Measurements from ENCODE around the gene CCDC169.

The CCDC169 gene

DNA sequence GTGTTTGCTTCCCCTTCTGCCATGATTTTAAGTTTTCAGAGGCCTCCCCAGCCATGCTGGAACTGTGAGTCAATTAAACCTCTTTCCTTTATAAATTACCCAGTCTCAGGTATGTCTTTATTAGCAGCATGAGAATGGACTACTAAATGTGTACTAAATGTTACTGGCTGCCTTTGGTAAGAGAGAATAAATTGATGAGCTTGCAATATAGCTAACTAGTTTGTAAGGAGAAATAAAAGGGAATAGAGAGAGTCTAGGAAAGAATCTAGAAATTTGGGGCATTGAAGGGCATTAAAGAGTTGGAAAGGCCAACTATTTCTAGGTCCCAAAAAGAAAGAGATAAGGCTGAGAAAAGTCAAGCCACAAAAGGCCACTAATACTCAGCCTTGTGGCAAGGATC, 77.7 kb downstream of the CCDC169 start:
- no peak for DNase-seq (ENCODE audit: low read depth)
- Histone ChIP-seq H3K4me3 (ENCODE audit: low read length) (no peak overlapping the region), H3K36me3 (ENCODE audit: control insufficient read depth, insufficient read depth, low read length, severe bottlenecking) (no peaks in the 10 kb centered on the region), H3K9ac (ENCODE audit: low read length) (no peak overlapping the region), H3K4me1 (ENCODE audit: control insufficient read depth, insufficient read depth, low read length) (no peaks in the 10 kb centered on the region), H3K27me3 (replicated peaks; ENCODE audit: control insufficient read depth, insufficient read depth, low read length) (no peaks in the 10 kb centered on the region), H3K9me3 (ENCODE audit: control insufficient read depth, low read length) (peaks cover 9% of the 10 kb centered on the region)

DNA sequence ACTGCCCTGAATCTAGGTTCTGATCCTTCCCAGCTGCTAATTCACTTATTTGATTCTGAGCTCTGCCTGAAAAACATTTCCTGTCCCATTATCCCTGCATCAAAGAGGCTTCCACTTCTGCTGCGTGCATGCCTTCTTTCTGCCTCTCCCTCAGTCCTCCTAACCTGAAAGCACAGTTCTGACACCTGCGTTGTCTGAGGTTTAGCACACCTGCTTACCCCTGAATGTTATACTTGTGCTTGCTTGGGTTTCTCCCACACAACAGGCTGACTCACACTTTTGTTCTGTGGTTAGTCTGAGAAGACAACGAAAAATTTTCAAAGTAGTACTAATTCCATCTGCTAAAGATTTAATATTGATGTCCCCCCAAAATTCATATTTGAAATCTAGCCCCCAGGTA, 80.2 kb downstream of the CCDC169 start:
- Histone ChIP-seq H3K36me3 (ENCODE audit: control insufficient read depth, insufficient read depth, low read length, severe bottlenecking) (no peaks in the 10 kb centered on the region), H3K4me1 (ENCODE audit: control insufficient read depth, insufficient read depth, low read length) (peaks cover 10% of the 10 kb centered on the region)

DNA sequence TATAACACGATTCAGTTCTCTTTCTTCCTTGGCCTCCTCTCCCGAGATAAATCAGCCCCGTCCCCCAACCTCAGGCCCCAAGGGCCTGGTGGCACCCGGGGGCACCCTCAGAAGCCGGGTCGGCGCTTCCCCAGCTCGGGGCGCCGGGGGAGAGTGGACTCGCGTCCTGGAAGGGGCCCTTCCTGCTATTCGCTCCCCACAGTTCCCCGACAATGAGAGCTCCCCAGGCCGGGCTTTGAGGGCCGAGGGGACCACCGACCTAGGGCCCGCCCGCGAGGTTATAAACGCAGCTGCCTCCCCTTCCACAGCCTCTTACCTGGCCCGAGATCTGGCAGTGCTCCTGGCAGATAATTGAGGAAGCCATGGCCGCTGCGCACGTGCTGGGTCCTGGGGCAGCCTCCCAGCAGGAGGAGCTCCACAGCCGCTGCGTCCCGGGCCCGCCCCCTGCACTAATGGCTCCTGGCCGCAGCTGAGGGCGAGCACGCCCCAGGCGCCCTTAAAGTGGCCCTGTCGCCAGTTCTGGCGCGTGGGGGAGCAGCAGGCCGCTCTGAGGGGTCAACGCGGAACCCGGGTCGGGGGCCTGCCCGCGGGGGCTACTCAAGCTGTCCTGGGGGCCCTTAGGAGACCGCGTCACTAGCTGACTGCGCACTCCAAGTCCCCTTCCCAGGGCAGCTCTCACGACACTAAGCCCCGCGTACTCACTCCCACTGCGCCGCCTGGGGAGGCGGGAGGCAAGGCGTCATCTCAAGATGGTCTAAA, 83.3 kb downstream of the CCDC169 start, which contains the start of gene SOHLH2:
TSS of gene SOHLH2 (minus strand) at position 394 of the 759 bp plus-strand sequence. CDS start at position 364, 30 bp downstream.
- Histone ChIP-seq H3K4me1 (ENCODE audit: control insufficient read depth, insufficient read depth, low read length) (peaks cover 10% of the 10 kb centered on the region), H3K9ac (ENCODE audit: low read length) (no peak within 1 kb of the TSS), H3K36me3 (ENCODE audit: control insufficient read depth, insufficient read depth, low read length, severe bottlenecking) (no peaks in the 10 kb centered on the region), H3K9me3 (ENCODE audit: control insufficient read depth, low read length) (no peaks in the 10 kb centered on the region), H3K27me3 (replicated peaks; ENCODE audit: control insufficient read depth, insufficient read depth, low read length) (no peaks in the 10 kb centered on the region), H3K4me3 (ENCODE audit: low read length) (no peak within 1 kb of the TSS)
- no peak for DNase-seq (ENCODE audit: low read depth)

More for the DNA sequence above, 80.2 kb downstream of the CCDC169 start:
- H3K4me3 ChIP-seq (ENCODE audit: low read length) = no peak overlapping the region
- no peaks in the 10 kb centered on the region for H3K27me3 ChIP-seq (replicated peaks; ENCODE audit: control insufficient read depth, insufficient read depth, low read length)
- H3K9ac ChIP-seq (ENCODE audit: low read length) = no peak overlapping the region
- H3K9me3 ChIP-seq (ENCODE audit: control insufficient read depth, low read length) = no peaks in the 10 kb centered on the region
- no peak for DNase-seq (ENCODE audit: low read depth)

DNA sequence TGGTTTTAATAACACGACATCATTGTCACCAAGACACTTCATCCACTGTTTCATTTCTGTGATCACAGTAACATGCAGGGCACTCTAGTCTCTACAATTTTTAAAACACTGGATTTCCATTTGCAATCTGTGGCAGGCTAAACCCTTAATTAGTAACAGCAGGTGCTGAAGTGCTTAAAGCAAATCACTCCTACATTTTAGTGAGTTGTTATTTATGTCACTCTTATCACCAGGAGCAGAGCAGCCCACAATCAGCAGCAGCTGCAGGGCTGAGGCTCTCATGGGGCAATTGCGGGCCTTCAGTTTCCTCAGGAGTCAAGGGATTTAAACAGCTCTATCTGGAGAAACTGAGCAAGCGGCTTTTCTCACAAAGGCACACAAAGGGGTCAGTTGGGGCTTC, 84.8 kb downstream of the CCDC169 start:
- no peak overlapping the region for H3K4me3 ChIP-seq (ENCODE audit: low read length)
- H3K9me3 ChIP-seq (ENCODE audit: control insufficient read depth, low read length) = no peaks in the 10 kb centered on the region
- peaks cover 10% of the 10 kb centered on the region for H3K4me1 ChIP-seq (ENCODE audit: control insufficient read depth, insufficient read depth, low read length)
- no peaks in the 10 kb centered on the region for H3K36me3 ChIP-seq (ENCODE audit: control insufficient read depth, insufficient read depth, low read length, severe bottlenecking)
- no peak for DNase-seq (ENCODE audit: low read depth)
- H3K9ac ChIP-seq (ENCODE audit: low read length) = no peak overlapping the region
- H3K27me3 ChIP-seq (replicated peaks; ENCODE audit: control insufficient read depth, insufficient read depth, low read length) = no peaks in the 10 kb centered on the region

DNA sequence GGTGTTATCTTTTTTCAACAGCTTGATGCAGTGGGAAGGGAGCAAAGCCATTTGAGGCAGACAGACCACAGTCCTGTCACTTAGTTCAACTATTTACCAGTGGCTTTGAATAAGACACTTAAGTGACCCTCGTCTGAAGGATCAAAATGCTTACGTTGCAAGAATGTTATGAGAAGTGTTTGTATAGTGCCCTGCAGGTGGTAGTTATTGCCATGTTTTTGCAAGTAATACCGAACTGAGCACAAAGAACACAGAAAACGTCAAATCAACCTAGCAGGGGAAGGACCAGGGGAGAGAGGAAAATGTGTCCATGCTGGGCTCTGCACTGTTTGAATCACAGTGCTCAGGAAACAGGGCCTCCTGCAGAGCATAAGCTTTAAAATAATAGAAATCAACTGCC, 86.0 kb downstream of the CCDC169 start:
- no peak for DNase-seq (ENCODE audit: low read depth)

DNA sequence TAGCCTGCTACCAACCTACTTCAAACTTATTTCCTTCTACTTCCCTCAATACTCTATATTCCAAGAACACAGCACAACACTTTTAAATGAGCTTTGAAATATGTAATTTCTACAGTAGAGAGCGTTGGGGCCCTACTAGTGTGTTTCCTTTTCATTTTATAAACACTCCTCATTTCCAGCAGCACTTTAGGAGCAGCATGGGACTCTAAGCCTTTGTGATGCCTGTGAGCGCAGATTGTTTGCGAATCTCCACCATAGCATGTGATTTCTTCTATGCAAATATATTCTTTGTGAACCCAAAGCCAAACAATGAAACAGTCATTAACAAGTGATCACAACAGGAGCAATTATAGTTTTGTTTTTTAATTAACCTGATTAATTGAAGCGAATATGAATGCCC, 86.9 kb downstream of the CCDC169 start:
- H3K9me3 ChIP-seq (ENCODE audit: control insufficient read depth, low read length) = no peaks in the 10 kb centered on the region

More for the DNA sequence above, 86.0 kb downstream of the CCDC169 start:
- Histone ChIP-seq H3K9me3 (ENCODE audit: control insufficient read depth, low read length) (no peaks in the 10 kb centered on the region), H3K36me3 (ENCODE audit: control insufficient read depth, insufficient read depth, low read length, severe bottlenecking) (no peaks in the 10 kb centered on the region), H3K4me1 (ENCODE audit: control insufficient read depth, insufficient read depth, low read length) (peaks cover 10% of the 10 kb centered on the region), H3K4me3 (ENCODE audit: low read length) (no peak overlapping the region), H3K27me3 (replicated peaks; ENCODE audit: control insufficient read depth, insufficient read depth, low read length) (no peaks in the 10 kb centered on the region), H3K9ac (ENCODE audit: low read length) (no peak overlapping the region)

DNA sequence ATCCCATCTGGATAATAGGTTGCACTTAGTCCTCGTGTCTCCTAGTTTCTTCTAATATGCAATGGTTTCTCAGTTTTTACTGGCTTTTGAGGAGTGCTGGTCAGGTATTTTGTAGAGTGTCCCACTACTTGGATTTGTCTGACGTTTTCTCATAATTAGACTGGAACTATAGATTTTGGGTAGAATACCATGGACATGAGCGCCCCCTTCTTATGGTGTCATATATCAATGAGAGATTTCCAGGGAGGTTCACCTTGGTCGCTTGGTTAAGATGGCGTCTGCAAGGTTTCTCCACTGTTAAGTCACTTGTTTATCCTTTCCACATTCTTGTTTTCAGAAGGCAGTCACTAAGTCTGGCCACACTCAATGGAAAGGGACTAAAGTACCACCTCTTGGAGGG, 89.9 kb downstream of the CCDC169 start:
- H3K4me1 ChIP-seq (ENCODE audit: control insufficient read depth, insufficient read depth, low read length) = no peaks in the 10 kb centered on the region
- no peaks in the 10 kb centered on the region for H3K27me3 ChIP-seq (replicated peaks; ENCODE audit: control insufficient read depth, insufficient read depth, low read length)
- no peak for DNase-seq (ENCODE audit: low read depth)
- H3K36me3 ChIP-seq (ENCODE audit: control insufficient read depth, insufficient read depth, low read length, severe bottlenecking) = no peaks in the 10 kb centered on the region
- H3K4me3 ChIP-seq (ENCODE audit: low read length) = no peak overlapping the region
- no peaks in the 10 kb centered on the region for H3K9me3 ChIP-seq (ENCODE audit: control insufficient read depth, low read length)
- H3K9ac ChIP-seq (ENCODE audit: low read length) = no peak overlapping the region

More for the DNA sequence above, 86.9 kb downstream of the CCDC169 start:
- DNase-seq (ENCODE audit: low read depth) = no peak
- Histone ChIP-seq H3K27me3 (replicated peaks; ENCODE audit: control insufficient read depth, insufficient read depth, low read length) (no peaks in the 10 kb centered on the region), H3K9ac (ENCODE audit: low read length) (no peak overlapping the region), H3K4me1 (ENCODE audit: control insufficient read depth, insufficient read depth, low read length) (peaks cover 10% of the 10 kb centered on the region), H3K36me3 (ENCODE audit: control insufficient read depth, insufficient read depth, low read length, severe bottlenecking) (no peaks in the 10 kb centered on the region), H3K4me3 (ENCODE audit: low read length) (no peak overlapping the region)

DNA sequence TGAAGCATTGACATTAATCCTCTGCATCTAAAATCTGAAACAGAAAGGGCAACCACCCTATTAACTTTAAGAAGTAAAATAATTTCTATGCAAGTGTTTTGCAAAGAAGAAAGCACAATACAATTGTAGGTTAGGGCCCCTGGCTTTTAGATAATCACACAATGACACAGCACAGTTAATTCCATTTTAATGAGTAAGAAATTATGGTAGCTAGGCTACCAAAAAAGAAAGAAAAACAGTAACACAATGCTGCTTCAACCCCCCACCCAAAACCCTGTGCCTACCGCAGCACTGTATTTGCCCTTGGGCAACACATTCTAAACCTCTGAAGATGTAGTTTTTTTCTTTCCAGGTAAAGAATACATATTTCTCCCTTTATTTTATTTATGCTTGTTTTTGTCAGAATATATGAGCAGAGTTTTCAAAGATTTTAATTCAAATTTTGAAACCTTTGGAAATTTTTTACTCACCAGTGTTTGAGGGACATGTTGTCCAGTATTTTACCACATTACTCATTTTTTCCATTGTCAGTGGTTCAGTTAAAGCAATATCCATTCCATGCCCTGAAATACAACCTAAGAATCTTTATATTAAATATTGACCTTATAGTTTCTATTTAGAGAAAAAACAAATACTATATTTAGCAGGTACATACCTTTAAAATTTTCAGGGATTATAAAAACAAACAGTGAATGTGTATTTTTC, 104.3 kb downstream of the CCDC169 start:
- H3K36me3 ChIP-seq (ENCODE audit: control insufficient read depth, insufficient read depth, low read length, severe bottlenecking) = no peaks in the 10 kb centered on the region

DNA sequence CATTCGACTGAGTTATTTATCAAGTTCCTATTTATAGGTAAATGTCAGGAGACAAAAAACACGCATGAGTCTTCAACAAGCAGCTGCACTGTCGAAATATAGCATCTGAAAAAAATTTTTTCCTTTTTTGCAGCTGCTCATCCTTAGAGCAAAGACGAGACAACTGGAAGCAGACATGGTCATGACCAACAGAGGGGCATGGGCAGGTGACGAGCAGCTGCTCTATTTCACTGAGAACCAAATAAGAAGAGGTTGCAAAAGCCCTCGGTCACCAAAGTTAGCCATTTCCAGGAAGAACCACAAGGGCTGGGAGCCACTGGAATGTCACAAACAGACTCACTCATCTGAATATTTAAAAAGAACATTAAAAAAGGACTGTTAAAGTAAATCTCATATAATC, 105.4 kb downstream of the CCDC169 start:
- DNase-seq (ENCODE audit: low read depth) = peak; percentile 13
- H3K36me3 ChIP-seq (ENCODE audit: control insufficient read depth, insufficient read depth, low read length, severe bottlenecking) = no peaks in the 10 kb centered on the region
- no peaks in the 10 kb centered on the region for H3K9me3 ChIP-seq (ENCODE audit: control insufficient read depth, low read length)
- no peak overlapping the region for H3K4me3 ChIP-seq (ENCODE audit: low read length)
- H3K4me1 ChIP-seq (ENCODE audit: control insufficient read depth, insufficient read depth, low read length) = peaks cover 31% of the 10 kb centered on the region
- no peaks in the 10 kb centered on the region for H3K27me3 ChIP-seq (replicated peaks; ENCODE audit: control insufficient read depth, insufficient read depth, low read length)
- H3K9ac ChIP-seq (ENCODE audit: low read length) = no peak overlapping the region

More for the DNA sequence above, 104.3 kb downstream of the CCDC169 start:
- H3K9ac ChIP-seq (ENCODE audit: low read length) = peak overlapping the region; percentile 69
- no peaks in the 10 kb centered on the region for H3K27me3 ChIP-seq (replicated peaks; ENCODE audit: control insufficient read depth, insufficient read depth, low read length)
- DNase-seq (ENCODE audit: low read depth) = peak; percentile 84
- H3K4me3 ChIP-seq (ENCODE audit: low read length) = peak overlapping the region; percentile 42
- H3K9me3 ChIP-seq (ENCODE audit: control insufficient read depth, low read length) = no peaks in the 10 kb centered on the region
- peaks cover 31% of the 10 kb centered on the region for H3K4me1 ChIP-seq (ENCODE audit: control insufficient read depth, insufficient read depth, low read length)

DNA sequence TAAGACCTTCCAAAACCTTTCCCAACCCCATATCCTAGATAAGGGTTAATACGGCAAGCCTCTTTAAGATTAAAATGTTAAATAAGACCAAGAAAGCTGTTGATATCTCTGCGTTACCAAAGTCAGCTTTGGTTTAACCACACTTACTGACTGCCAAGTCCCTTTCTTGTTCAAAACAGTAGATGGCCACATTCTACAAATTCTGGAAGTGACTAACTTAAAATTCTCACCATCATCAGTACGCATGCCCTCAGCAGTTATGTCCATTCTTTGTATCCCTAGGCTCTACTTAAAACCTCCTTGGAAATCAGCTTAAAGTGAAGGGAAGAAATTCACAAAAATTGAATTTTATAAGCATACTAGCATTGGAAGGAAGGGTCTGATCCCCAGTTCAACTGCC, 106.8 kb downstream of the CCDC169 start:
- no peak for DNase-seq (ENCODE audit: low read depth)
- Histone ChIP-seq H3K4me1 (ENCODE audit: control insufficient read depth, insufficient read depth, low read length) (peaks cover 31% of the 10 kb centered on the region), H3K9ac (ENCODE audit: low read length) (no peak overlapping the region), H3K36me3 (ENCODE audit: control insufficient read depth, insufficient read depth, low read length, severe bottlenecking) (no peaks in the 10 kb centered on the region), H3K9me3 (ENCODE audit: control insufficient read depth, low read length) (no peaks in the 10 kb centered on the region), H3K27me3 (replicated peaks; ENCODE audit: control insufficient read depth, insufficient read depth, low read length) (no peaks in the 10 kb centered on the region), H3K4me3 (ENCODE audit: low read length) (no peak overlapping the region)

DNA sequence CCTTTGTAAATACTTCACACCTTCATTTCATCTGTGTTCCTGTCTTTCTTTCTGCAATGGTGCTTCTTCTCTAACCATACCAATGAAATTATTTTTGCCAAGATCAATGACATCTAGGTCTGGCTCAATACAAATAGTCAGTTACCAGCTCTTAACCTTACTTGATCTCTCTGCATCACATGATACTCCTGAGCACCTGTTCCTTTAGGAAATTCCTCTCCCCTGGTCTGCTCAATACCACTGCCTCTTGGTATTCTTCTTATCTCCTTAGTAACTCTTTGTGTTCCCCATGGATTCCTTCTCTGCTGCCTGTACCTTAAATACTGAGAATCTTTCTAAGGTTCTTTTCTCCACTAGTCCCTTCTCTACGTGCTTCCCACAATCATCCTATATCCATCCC, 109.2 kb downstream of the CCDC169 start:
- Histone ChIP-seq H3K27me3 (replicated peaks; ENCODE audit: control insufficient read depth, insufficient read depth, low read length) (no peaks in the 10 kb centered on the region), H3K4me3 (ENCODE audit: low read length) (no peak overlapping the region), H3K36me3 (ENCODE audit: control insufficient read depth, insufficient read depth, low read length, severe bottlenecking) (no peaks in the 10 kb centered on the region), H3K4me1 (ENCODE audit: control insufficient read depth, insufficient read depth, low read length) (peaks cover 21% of the 10 kb centered on the region), H3K9me3 (ENCODE audit: control insufficient read depth, low read length) (no peaks in the 10 kb centered on the region), H3K9ac (ENCODE audit: low read length) (no peak overlapping the region)
- no peak for DNase-seq (ENCODE audit: low read depth)
